ENCODE results near the gene CCER1.

DNA sequence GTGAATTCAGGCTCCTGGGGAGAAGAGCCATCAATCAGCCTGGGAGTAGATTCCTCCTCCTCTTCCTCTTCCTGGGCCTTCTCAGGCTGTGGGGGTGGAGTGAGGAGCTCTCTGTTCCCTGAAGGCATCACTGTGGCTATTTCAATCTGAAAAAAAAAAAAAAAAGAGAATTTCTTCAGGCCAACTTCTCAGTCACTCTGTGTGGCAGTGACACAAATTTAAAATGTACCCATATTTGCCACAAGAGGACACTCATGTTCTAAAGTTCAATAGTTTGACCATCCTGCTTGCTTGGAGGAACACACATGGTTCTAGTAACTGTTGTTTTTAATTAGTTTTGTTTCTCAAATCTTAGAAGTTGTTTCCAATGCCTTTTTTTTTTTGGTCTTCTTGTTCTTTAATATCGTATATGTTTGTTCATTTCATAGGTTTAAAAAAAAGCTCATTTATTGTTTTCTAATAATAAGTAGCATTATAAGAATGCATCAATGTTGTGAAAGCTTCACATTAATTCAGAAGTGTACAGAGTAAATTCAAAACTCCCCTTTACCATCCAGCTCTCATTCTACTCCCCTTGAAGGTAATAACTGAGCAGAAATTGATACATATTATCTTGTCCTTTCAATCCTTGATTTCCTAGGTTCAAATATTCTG lies 23.3 kb upstream of the CCER1 start:
- TF ChIP-seq, protein P1, sequence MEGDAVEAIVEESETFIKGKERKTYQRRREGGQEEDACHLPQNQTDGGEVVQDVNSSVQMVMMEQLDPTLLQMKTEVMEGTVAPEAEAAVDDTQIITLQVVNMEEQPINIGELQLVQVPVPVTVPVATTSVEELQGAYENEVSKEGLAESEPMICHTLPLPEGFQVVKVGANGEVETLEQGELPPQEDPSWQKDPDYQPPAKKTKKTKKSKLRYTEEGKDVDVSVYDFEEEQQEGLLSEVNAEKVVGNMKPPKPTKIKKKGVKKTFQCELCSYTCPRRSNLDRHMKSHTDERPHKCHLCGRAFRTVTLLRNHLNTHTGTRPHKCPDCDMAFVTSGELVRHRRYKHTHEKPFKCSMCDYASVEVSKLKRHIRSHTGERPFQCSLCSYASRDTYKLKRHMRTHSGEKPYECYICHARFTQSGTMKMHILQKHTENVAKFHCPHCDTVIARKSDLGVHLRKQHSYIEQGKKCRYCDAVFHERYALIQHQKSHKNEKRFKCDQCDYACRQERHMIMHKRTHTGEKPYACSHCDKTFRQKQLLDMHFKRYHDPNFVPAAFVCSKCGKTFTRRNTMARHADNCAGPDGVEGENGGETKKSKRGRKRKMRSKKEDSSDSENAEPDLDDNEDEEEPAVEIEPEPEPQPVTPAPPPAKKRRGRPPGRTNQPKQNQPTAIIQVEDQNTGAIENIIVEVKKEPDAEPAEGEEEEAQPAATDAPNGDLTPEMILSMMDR (IDR thresholded peaks at IDR 0.05): peak; percentile 74
- TF ChIP-seq POLR2AphosphoS5 (IDR thresholded peaks at IDR 0.05; ENCODE audit: low read depth, low read length) (no peak), TCF7L2 (IDR thresholded peaks at IDR 0.05; ENCODE audit: low read depth, low read length) (no peak)
- TF ChIP-seq, protein P2, sequence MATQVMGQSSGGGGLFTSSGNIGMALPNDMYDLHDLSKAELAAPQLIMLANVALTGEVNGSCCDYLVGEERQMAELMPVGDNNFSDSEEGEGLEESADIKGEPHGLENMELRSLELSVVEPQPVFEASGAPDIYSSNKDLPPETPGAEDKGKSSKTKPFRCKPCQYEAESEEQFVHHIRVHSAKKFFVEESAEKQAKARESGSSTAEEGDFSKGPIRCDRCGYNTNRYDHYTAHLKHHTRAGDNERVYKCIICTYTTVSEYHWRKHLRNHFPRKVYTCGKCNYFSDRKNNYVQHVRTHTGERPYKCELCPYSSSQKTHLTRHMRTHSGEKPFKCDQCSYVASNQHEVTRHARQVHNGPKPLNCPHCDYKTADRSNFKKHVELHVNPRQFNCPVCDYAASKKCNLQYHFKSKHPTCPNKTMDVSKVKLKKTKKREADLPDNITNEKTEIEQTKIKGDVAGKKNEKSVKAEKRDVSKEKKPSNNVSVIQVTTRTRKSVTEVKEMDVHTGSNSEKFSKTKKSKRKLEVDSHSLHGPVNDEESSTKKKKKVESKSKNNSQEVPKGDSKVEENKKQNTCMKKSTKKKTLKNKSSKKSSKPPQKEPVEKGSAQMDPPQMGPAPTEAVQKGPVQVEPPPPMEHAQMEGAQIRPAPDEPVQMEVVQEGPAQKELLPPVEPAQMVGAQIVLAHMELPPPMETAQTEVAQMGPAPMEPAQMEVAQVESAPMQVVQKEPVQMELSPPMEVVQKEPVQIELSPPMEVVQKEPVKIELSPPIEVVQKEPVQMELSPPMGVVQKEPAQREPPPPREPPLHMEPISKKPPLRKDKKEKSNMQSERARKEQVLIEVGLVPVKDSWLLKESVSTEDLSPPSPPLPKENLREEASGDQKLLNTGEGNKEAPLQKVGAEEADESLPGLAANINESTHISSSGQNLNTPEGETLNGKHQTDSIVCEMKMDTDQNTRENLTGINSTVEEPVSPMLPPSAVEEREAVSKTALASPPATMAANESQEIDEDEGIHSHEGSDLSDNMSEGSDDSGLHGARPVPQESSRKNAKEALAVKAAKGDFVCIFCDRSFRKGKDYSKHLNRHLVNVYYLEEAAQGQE (IDR thresholded peaks at IDR 0.05; ENCODE audit: insufficient read depth in 1 of 2, low read depth in 2 of 2, low read length in 1 of 2): no peak

Measured in Panc1 (cell line).